CD4-positive, alpha-beta T cell treated with Interleukin-1 beta for 1 hour (primary cell): ENCODE measurements around the gene SSBP4.
"Not testable (repeated sequence)": the region's sequence is repeated elsewhere in the genome, so short reads cannot be mapped to it uniquely, and the experiment has no call there.

Experiments
- DNase-seq, 2 donors: peaks; one replicate each; pipeline ENCODE4 v3.0.0-alpha.2; 2020 to 2022

Gene SSBP4

GRCh38 chr19:18396471-18397241 is 22.5 kb upstream of the SSBP4 start:
- no peak for DNase-seq

GRCh38 chr19:18397242-18398202 is 21.7 kb upstream of the SSBP4 start, which contains the start of gene LRRC25:
LRRC25 (minus strand) TSS chr19:18397622; CDS start chr19:18396963, 659 bp downstream.
- peak in 1 of 2 donors; percentile 83 for DNase-seq

- no peak for DNase-seq
These were observed 20.2 kb upstream of the SSBP4 start for GRCh38 chr19:18399008-18399407.

- peak in 1 of 2 donors; percentile 78 for DNase-seq
These were observed 17.6 kb upstream of the SSBP4 start for GRCh38 chr19:18401580-18402112.

GRCh38 chr19:18402455-18403248 is 16.5 kb upstream of the SSBP4 start:
- DNase-seq: not testable (repeated sequence)

GRCh38 chr19:18405754-18406153 is 13.4 kb upstream of the SSBP4 start:
- DNase-seq: not testable (repeated sequence)

- DNase-seq: no peak
These were observed 12.4 kb upstream of the SSBP4 start for GRCh38 chr19:18406749-18407148.

- peak in 1 of 2 donors; percentile 58 for DNase-seq
These were observed 11.1 kb upstream of the SSBP4 start for GRCh38 chr19:18408053-18408476.

- no peak for DNase-seq
These were observed 6.5 kb upstream of the SSBP4 start for GRCh38 chr19:18412610-18413239.

GRCh38 chr19:18414504-18415177 is 4.6 kb upstream of the SSBP4 start:
- no peak for DNase-seq

- DNase-seq: no peak
These were observed 3.9 kb upstream of the SSBP4 start for GRCh38 chr19:18415178-18415867.

GRCh38 chr19:18416778-18417249 is 2.4 kb upstream of the SSBP4 start:
- DNase-seq: peak; percentile 86 to 91

GRCh38 chr19:18417250-18418028 is 1.8 kb upstream of the SSBP4 start:
- peak; percentile 40 to 70 for DNase-seq

- DNase-seq: no peak
These were observed 1.1 kb upstream of the SSBP4 start for GRCh38 chr19:18418029-18418482.

- peak in 1 of 2 donors; percentile 54 for DNase-seq
These were observed 559 bp upstream of the SSBP4 start for GRCh38 chr19:18418483-18419194.

GRCh38 chr19:18419699-18420460 is 682 bp downstream of the SSBP4 start:
- peak; percentile 49 to 57 for DNase-seq

GRCh38 chr19:18420930-18421329 is 1.7 kb downstream of the SSBP4 start:
- DNase-seq: no peak

GRCh38 chr19:18421371-18421959 is 2.3 kb downstream of the SSBP4 start:
- DNase-seq: no peak
